GM19351 (cell line): ENCODE measurements around the gene CTSD.
A peak's percentile ranks its signal among the peaks of the same experiment; 100 is the strongest.
"Not testable (repeated sequence)": the region's sequence is repeated elsewhere in the genome, so short reads cannot be mapped to it uniquely, and the experiment has no call there.

Experiments
- ATAC-seq: cut with Tn5 transposase; IDR thresholded peaks from one replicate; pipeline ENCODE4 v1.9.1; 2021; ENCODE audit warnings: mild to moderate bottlenecking, moderate library complexity; ENCODE audit not compliant: unreplicated experiment

CTSD gene

GRCh38 chr11:1770528-1770927 lies 6.8 kb upstream of the CTSD start:
- no peak for ATAC-seq

GRCh38 chr11:1770061-1770460 lies 6.3 kb upstream of the CTSD start:
- no peak for ATAC-seq

- ATAC-seq: not testable (repeated sequence)
Measured at GRCh38 chr11:1769304-1769936, 5.7 kb upstream of the CTSD start.

- no peak for ATAC-seq
Measured at GRCh38 chr11:1768141-1768469, 4.4 kb upstream of the CTSD start.

- ATAC-seq: no peak
Measured at GRCh38 chr11:1767399-1768140, 3.8 kb upstream of the CTSD start.

- ATAC-seq: no peak
Measured at GRCh38 chr11:1766719-1767398, 3.1 kb upstream of the CTSD start.

- ATAC-seq: no peak
Measured at GRCh38 chr11:1765871-1766718, 2.4 kb upstream of the CTSD start.

GRCh38 chr11:1763336-1763795 lies 361 bp downstream of the CTSD start:
- peak; percentile 27 for ATAC-seq

GRCh38 chr11:1762537-1763302 lies 1.0 kb downstream of the CTSD start:
- no peak for ATAC-seq

GRCh38 chr11:1761857-1762536 lies 1.7 kb downstream of the CTSD start:
- ATAC-seq: no peak

- ATAC-seq: no peak
Measured at GRCh38 chr11:1761110-1761856, 2.4 kb downstream of the CTSD start.

- ATAC-seq: no peak
Measured at GRCh38 chr11:1760351-1761109, 3.2 kb downstream of the CTSD start.

GRCh38 chr11:1759851-1760220 lies 3.9 kb downstream of the CTSD start:
- no peak for ATAC-seq

GRCh38 chr11:1759151-1759850 lies 4.4 kb downstream of the CTSD start:
- ATAC-seq: no peak

GRCh38 chr11:1758611-1759150 lies 5.0 kb downstream of the CTSD start:
- ATAC-seq: no peak

- ATAC-seq: no peak
Measured at GRCh38 chr11:1757861-1758610, 5.7 kb downstream of the CTSD start.
